DND-41 (cell line): ENCODE data around the gene CLCF1.

Source experiments
- CTCF ChIP-seq: IDR thresholded peaks from 2 replicates; pipeline ENCODE4 v1.5.1; 2012; ENCODE audit warnings: borderline replicate concordance, low read length, moderate library complexity, mild to moderate bottlenecking; ENCODE audit not compliant: poor library complexity, severe bottlenecking; ENCODE audit errors: extremely low read depth
- EZH2 ChIP-seq: IDR thresholded peaks from 3 replicates; pipeline ENCODE4 v1.6.1; 2012; ENCODE audit warnings: borderline replicate concordance, low read depth, mild to moderate bottlenecking, moderate library complexity, low read length, inconsistent platforms; ENCODE audit not compliant: severe bottlenecking

- TF ChIP-seq CTCF (no peak), EZH2 (no peak)
Observed at GRCh38 chr11:67317888-67318555, 55.4 kb downstream of the CLCF1 start.
